IMR-90 (cell line): ENCODE results near the gene PSRC1. TPM values are rescaled to one million over a fixed set of nuclear protein-coding genes. Genes with fewer than 3 reads are reported as not detected.

ENCODE experiments used
- ATAC-seq: fragments of 200-7000 bp; cut with Tn5 transposase; 2 replicates; pipeline ENCODE4 v1.9.1; 2020; ENCODE audit warnings: low read depth, mild to moderate bottlenecking, moderate library complexity
- BruUV-seq: library from RNA; stranded (reverse); fragments of 400-500 nt; replicated peaks from 2 replicates; lab custom pipeline; 2021; lab: Mats Ljungman, UMichigan
- CTCF ChIA-PET: fragments of 300-600 bp; formaldehyde crosslinking; extraction: SDS; loops from one replicate; lab custom pipeline; 2021; ENCODE audit warnings: antibody characterized with exemption; lab: Yijun Ruan, JAX
- POLR2A ChIA-PET: fragments of 300-600 bp; sonication (Branson Sonifier 250); formaldehyde crosslinking; loops from one replicate; lab custom pipeline; 2022; ENCODE audit warnings: antibody characterized with exemption; ENCODE audit not compliant: unreplicated experiment; lab: Charles Lee
- DNase-seq: peaks from one replicate; pipeline ENCODE4 v3.0.0; 2013
- H2AFZ ChIP-seq: replicated peaks from 2 replicates; pipeline ENCODE3; 2013; ENCODE audit warnings: low read length, mild to moderate bottlenecking; ENCODE audit not compliant: poor library complexity
- H2AK5ac ChIP-seq: 2 replicates; pipeline ENCODE4 v1.6.1; 2013; ENCODE audit warnings: low read depth, low read length, inconsistent platforms
- H2AK9ac ChIP-seq: replicated peaks from 2 replicates; pipeline ENCODE3; 2013; ENCODE audit warnings: mild to moderate bottlenecking, low read depth, low read length, moderate library complexity; ENCODE audit not compliant: poor library complexity
- H2BK120ac ChIP-seq: 2 replicates; pipeline ENCODE4 v1.6.1; 2013; ENCODE audit warnings: low read depth, low read length, inconsistent platforms
- H2BK15ac ChIP-seq: 3 replicates; pipeline ENCODE4 v1.6.1; 2013; ENCODE audit warnings: low read depth, low read length, inconsistent platforms
- H2BK20ac ChIP-seq: 2 replicates; pipeline ENCODE4 v1.6.1; 2013; ENCODE audit warnings: low read depth, mild to moderate bottlenecking, inconsistent platforms, low read length, moderate library complexity
- H2BK5ac ChIP-seq: 2 replicates; pipeline ENCODE4 v1.6.1; 2013; ENCODE audit warnings: mild to moderate bottlenecking, low read depth, low read length, inconsistent platforms; ENCODE audit not compliant: poor library complexity, severe bottlenecking
- H3K14ac ChIP-seq: replicated peaks from 2 replicates; pipeline ENCODE4 v1.6.1; 2013; ENCODE audit warnings: low read depth, low read length, inconsistent platforms
- H3K18ac ChIP-seq: 2 replicates; pipeline ENCODE4 v1.6.1; 2013; ENCODE audit warnings: low read depth, low read length, control low read depth
- H3K23ac ChIP-seq: 2 replicates; pipeline ENCODE4 v1.6.1; 2013; ENCODE audit warnings: low read depth, low read length, inconsistent platforms
- H3K27ac ChIP-seq: 2 replicates; pipeline ENCODE4 v1.5.1; 2013; ENCODE audit warnings: mild to moderate bottlenecking, control low read depth, low read length; ENCODE audit not compliant: insufficient read depth
- H3K27me3 ChIP-seq: 2 replicates; pipeline ENCODE4 v1.6.1; 2013; ENCODE audit warnings: low read length; ENCODE audit not compliant: control insufficient read depth, insufficient read depth
- H3K36me3 ChIP-seq: 2 replicates; pipeline ENCODE4 v1.6.1; 2013; ENCODE audit warnings: low read length, mixed read lengths; ENCODE audit not compliant: control insufficient read depth, insufficient read depth
- H3K4ac ChIP-seq: 2 replicates; pipeline ENCODE4 v1.6.1; 2013; ENCODE audit warnings: low read depth, low read length, inconsistent platforms
- H3K4me1 ChIP-seq: 2 replicates; pipeline ENCODE4 v1.6.1; 2013; ENCODE audit warnings: low read length, mixed read lengths; ENCODE audit not compliant: control insufficient read depth, insufficient read depth
- H3K4me2 ChIP-seq: 2 replicates; pipeline ENCODE4 v1.6.1; 2013; ENCODE audit warnings: low read depth, mild to moderate bottlenecking, control low read depth, low read length, moderate library complexity
- H3K4me3 ChIP-seq: 2 replicates; pipeline ENCODE4 v1.5.1; 2013; ENCODE audit warnings: low read depth, mild to moderate bottlenecking, control low read depth, low read length, moderate library complexity; ENCODE audit not compliant: insufficient read depth
- H3K56ac ChIP-seq: 2 replicates; pipeline ENCODE4 v1.6.1; 2013; ENCODE audit warnings: low read length, inconsistent platforms; ENCODE audit not compliant: insufficient read depth; ENCODE audit errors: extremely low read depth
- H3K79me1 ChIP-seq, 2 experiments: 2 replicates each; pipeline ENCODE4 v1.6.1; 2013; ENCODE audit warnings: low read length in 2 of 2, inconsistent platforms in 1 of 2, low read depth in 1 of 2
- H3K9ac ChIP-seq: 2 replicates; pipeline ENCODE4 v1.6.1; 2013; ENCODE audit warnings: low read depth, low read length, control low read depth
- H3K9me1 ChIP-seq: 2 replicates; pipeline ENCODE4 v1.6.1; 2013; ENCODE audit warnings: low read length, inconsistent platforms; ENCODE audit not compliant: insufficient read depth
- H3K9me3 ChIP-seq: 2 replicates; pipeline ENCODE4 v1.6.1; 2013; ENCODE audit warnings: low read length; ENCODE audit not compliant: control insufficient read depth, insufficient read depth
- H4K20me1 ChIP-seq: 2 replicates; pipeline ENCODE4 v1.6.1; 2013; ENCODE audit warnings: low read length, inconsistent platforms; ENCODE audit not compliant: insufficient read depth
- H4K5ac ChIP-seq: 2 replicates; pipeline ENCODE4 v1.6.1; 2013; ENCODE audit warnings: mild to moderate bottlenecking, low read depth, low read length, control low read depth
- H4K8ac ChIP-seq, 2 experiments: 2 replicates each; pipeline ENCODE4 v1.6.1; 2013; ENCODE audit warnings: low read depth in 2 of 2, low read length in 2 of 2, control low read depth in 1 of 2, inconsistent platforms in 1 of 2
- H4K91ac ChIP-seq: 2 replicates; pipeline ENCODE4 v1.6.1; 2013; ENCODE audit warnings: low read depth, low read length, inconsistent platforms; ENCODE audit not compliant: insufficient read depth
- BHLHE40 ChIP-seq: fragments of 150-350 bp; IDR thresholded peaks from 2 replicates; pipeline ENCODE4 v1.6.1; 2016; ENCODE audit warnings: mild to moderate bottlenecking, low read depth, low read length
- CHD1 ChIP-seq: IDR thresholded peaks from 2 replicates; pipeline ENCODE4 v1.6.1; 2012; ENCODE audit warnings: low read depth, low read length, improper control_type of control experiment
- MAZ ChIP-seq: IDR thresholded peaks from 2 replicates; pipeline ENCODE4 v1.6.1; 2012; ENCODE audit warnings: low read depth, mild to moderate bottlenecking, low read length, improper control_type of control experiment, moderate library complexity, borderline replicate concordance
- MXI1 ChIP-seq: IDR thresholded peaks from 2 replicates; pipeline ENCODE4 v1.6.1; 2012; ENCODE audit warnings: low read depth, mild to moderate bottlenecking, low read length, moderate library complexity, borderline replicate concordance
- NFE2L2 ChIP-seq: fragments of 150-350 bp; IDR thresholded peaks from 2 replicates; pipeline ENCODE4 v1.6.1; 2016; ENCODE audit warnings: low read depth, mild to moderate bottlenecking, low read length
- RAD21 ChIP-seq: IDR thresholded peaks from 2 replicates; pipeline ENCODE4 v1.6.1; 2012; ENCODE audit warnings: low read length, improper control_type of control experiment
- RCOR1 ChIP-seq: IDR thresholded peaks from 2 replicates; pipeline ENCODE4 v1.6.1; 2012; ENCODE audit warnings: mild to moderate bottlenecking, low read length, improper control_type of control experiment; ENCODE audit not compliant: insufficient replicate concordance
- RFX5 ChIP-seq: IDR thresholded peaks from 2 replicates; pipeline ENCODE4 v1.8.0; 2012; ENCODE audit warnings: low read depth, mild to moderate bottlenecking, low read length, moderate library complexity
- WGBS, 2 experiments: methylation state at CpG; one replicate each; pipeline versions ENCODE4 v1.1.5 to v1.1.7; 2013; ENCODE audit warnings: missing lambda C conversion rate in 2 of 2; ENCODE audit not compliant: insufficient read length in 1 of 2; ENCODE audit errors: extremely low coverage in 2 of 2; 5-methylcytosine and 5-hydroxymethylcytosine counted together
- dilution Hi-C: fragments of 300-500 bp; cut with HindIII; formaldehyde crosslinking; loops from one replicate; pipeline ENCODE4 v1.14.3; 2018; ENCODE audit warnings: low sequenced_read_pairs; ENCODE audit not compliant: unreplicated experiment
- in situ Hi-C: fragments of 300-500 bp; cut with MboI; formaldehyde crosslinking; loops from 3 replicates; pipeline ENCODE4 v1.14.3; 2019; ENCODE audit warnings: low sequenced_read_pairs, inconsistent platforms, mixed read lengths
- intact Hi-C: fragments of 100-400 bp; cut with micrococcal nuclease; formaldehyde crosslinking; loops from 2 replicates; pipeline ENCODE4 v1.10.0; 2022
- polyA plus RNA-seq, 3 experiments: library from polyadenylated mRNA; depleted of rRNA; stranded (reverse); fragments of >200 nt; gene quantifications; 2 replicates each; pipeline ENCODE4 v1.2.3, GENCODE V29; 2012; ENCODE audit warnings: low replicate concordance in 1 of 3
- total RNA-seq: library from RNA; depleted of rRNA; stranded (reverse); fragments of >200 nt; gene quantifications from 2 replicates; pipeline ENCODE4 v1.2.3, GENCODE V29; 2012
- TF ChIP-seq, protein P1 (sequence below): fragments of 150-350 bp; IDR thresholded peaks from 2 replicates; pipeline ENCODE4 v1.6.1; 2017; ENCODE audit warnings: mild to moderate bottlenecking, antibody characterized with exemption, low read length, low read depth
- TF ChIP-seq, protein P2 (sequence below): conservative IDR thresholded peaks from 2 replicates; pipeline ENCODE4 v1.5.1; 2012; ENCODE audit warnings: mild to moderate bottlenecking, low read depth, low read length, improper control_type of control experiment

PSRC1 gene
- total and polyA plus RNA-seq, 2 of the 4 experiments (the other 2 are of a cell fraction) = 34.6 to 40.3 TPM

DNA sequence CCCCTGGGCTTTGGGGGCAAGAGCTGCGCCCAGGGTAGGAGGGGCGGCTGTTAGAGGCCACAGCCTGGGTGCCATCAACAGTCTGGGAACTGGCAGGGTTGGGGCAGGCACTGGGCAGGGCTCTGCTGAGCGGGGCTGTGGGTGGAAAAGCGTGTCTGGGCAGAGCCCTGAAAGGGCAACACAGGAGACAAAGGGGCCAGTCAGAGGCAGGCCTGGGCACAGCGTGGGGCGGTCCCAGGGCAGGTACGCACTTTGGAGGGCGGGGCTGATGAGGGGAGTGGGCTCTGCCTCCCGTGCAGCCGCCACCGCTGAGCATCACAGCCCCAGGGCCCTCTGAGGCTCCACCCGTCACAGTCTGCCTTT is 19.7 kb downstream of the PSRC1 start (continued):
- TF ChIP-seq CHD1 (no peak), NFE2L2 (no peak), MXI1 (no peak), RAD21 (no peak)

DNA sequence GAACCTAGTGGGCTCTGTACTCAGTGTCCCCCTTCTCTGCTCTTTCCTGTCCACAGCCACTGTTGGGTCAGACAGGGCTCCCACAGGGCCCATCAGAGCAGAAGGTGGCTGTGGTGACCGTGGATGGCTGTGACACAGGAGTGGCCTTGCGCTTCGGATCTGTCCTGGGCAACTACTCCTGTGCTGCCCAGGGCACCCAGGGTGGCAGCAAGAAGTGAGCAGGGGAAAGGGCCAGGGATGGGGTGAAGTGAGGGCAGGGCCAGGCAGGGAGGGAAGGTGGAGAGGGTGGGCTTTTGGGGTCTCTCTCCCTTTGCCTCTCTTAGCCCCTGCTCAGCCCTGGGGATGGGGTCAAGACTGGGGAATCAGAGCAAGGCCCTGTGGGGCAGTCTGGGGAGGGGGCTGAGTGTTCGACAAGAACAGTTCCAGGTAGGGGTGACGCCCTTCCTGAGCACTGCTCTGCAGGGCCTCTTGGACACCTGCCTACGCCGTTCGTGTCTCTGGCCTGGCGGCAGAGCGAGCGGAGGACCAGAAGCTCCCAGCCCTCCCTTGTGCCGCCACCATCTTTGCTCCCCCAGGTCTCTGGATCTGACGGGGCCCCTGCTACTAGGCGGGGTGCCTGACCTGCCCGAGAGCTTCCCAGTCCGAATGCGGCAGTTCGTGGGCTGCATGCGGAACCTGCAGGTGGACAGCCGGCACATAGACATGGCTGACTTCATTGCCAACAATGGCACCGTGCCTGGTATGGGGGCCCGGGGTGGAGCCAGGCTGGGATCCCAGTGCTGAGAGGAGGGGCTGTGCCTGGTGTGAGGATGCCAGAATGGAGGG is 20.5 kb downstream of the PSRC1 start:
- Histone ChIP-seq H3K36me3 (no peaks in the 10 kb centered on the region), H3K4me2 (no peak overlapping the region), H2BK5ac (no peak overlapping the region), H3K14ac (no peak overlapping the region), H2AK9ac (peak overlapping the region; percentile 29), H3K4ac (no peak overlapping the region), H2BK120ac (no peak overlapping the region), H2BK15ac (no peak overlapping the region; the same call in 2 of the 3 replicates), H4K91ac (no peak overlapping the region), H3K27ac (no peak overlapping the region), H3K79me1 (no peaks in the 10 kb centered on the region), H3K4me1 (no peaks in the 10 kb centered on the region), H3K18ac (no peak overlapping the region), H2AK5ac (peak overlapping the region; percentile 33; the same call in 1 of the 2 replicates), H3K9me1 (no peaks in the 10 kb centered on the region; the same call in 1 of the 2 replicates), H3K4me3 (no peak overlapping the region), H3K9me3 (no peaks in the 10 kb centered on the region), H2AFZ (peak overlapping the region; percentile 54), H4K8ac (no peak overlapping the region), H3K9ac (no peak overlapping the region), H3K56ac (no peak overlapping the region), H2BK20ac (no peak overlapping the region), H3K27me3 (no peaks in the 10 kb centered on the region), H3K23ac (no peak overlapping the region), H4K5ac (no peak overlapping the region), H4K20me1 (no peaks in the 10 kb centered on the region)
- BruUV-seq = no TSS peak
- no peak for ATAC-seq
- ChIA-PET POLR2A (no interaction called here), CTCF (interaction anchor here (1.6 kb wide), 1 partner anchor 137 kb away, joined by 4 read pairs; no protein-coding TSS in a partner anchor)
- in situ Hi-C loops = loop anchor here (10.0 kb wide), 1 partner anchor 272 kb away; the partner anchor contains the start of gene GPR61
- 95% methylated on average over 16 of the region's 22 CpGs; no CpG with 5 or more reads in 1 of the 2 experiments for WGBS, 2 experiments
- DNase-seq = no peak
- dilution Hi-C loops = no loop called here
- intact Hi-C loops = loop anchor here (1.0 to 5.0 kb wide), 4 partner anchors 61 to 270 kb away; a partner anchor contains a TSS
- TF ChIP-seq RFX5 (no peak), RCOR1 (no peak), CHD1 (no peak), RAD21 (no peak), NFE2L2 (no peak), BHLHE40 (no peak), MAZ (no peak)
- TF ChIP-seq, protein P1, sequence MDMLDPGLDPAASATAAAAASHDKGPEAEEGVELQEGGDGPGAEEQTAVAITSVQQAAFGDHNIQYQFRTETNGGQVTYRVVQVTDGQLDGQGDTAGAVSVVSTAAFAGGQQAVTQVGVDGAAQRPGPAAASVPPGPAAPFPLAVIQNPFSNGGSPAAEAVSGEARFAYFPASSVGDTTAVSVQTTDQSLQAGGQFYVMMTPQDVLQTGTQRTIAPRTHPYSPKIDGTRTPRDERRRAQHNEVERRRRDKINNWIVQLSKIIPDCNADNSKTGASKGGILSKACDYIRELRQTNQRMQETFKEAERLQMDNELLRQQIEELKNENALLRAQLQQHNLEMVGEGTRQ = no peak
- TF ChIP-seq, protein P2, sequence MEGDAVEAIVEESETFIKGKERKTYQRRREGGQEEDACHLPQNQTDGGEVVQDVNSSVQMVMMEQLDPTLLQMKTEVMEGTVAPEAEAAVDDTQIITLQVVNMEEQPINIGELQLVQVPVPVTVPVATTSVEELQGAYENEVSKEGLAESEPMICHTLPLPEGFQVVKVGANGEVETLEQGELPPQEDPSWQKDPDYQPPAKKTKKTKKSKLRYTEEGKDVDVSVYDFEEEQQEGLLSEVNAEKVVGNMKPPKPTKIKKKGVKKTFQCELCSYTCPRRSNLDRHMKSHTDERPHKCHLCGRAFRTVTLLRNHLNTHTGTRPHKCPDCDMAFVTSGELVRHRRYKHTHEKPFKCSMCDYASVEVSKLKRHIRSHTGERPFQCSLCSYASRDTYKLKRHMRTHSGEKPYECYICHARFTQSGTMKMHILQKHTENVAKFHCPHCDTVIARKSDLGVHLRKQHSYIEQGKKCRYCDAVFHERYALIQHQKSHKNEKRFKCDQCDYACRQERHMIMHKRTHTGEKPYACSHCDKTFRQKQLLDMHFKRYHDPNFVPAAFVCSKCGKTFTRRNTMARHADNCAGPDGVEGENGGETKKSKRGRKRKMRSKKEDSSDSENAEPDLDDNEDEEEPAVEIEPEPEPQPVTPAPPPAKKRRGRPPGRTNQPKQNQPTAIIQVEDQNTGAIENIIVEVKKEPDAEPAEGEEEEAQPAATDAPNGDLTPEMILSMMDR = no peak
